ENCODE data around the gene OARD1.

DNA sequence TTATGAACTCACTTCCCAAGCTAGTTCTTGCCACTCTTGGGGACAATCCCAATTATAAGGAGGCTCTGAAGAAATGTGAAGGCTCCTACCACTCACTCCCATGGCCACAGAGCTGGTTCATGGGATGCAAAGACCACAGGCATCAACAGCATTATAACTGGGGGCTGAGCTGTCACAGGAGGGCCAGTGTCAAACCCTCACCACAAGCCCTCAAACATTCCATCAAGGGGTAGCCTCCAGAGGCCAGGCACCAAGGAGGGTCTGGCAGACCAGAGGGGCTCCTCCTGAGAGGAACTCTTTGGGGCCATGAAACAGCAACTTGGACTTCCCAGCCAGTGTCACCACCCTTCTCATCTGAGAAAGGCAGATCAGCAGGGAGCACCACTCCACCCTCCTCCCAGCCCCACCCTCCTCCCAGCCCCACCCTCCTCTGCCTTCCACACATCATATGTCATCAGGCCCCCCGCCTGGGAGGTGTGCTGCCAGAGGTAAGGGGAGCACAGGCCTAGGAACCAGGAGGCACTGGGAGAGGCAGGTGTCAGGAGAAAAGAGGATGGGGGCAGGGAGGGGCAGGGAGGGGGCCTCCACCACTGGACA is 31.1 kb downstream of the OARD1 start:
- TF ChIP-seq, protein P1, sequence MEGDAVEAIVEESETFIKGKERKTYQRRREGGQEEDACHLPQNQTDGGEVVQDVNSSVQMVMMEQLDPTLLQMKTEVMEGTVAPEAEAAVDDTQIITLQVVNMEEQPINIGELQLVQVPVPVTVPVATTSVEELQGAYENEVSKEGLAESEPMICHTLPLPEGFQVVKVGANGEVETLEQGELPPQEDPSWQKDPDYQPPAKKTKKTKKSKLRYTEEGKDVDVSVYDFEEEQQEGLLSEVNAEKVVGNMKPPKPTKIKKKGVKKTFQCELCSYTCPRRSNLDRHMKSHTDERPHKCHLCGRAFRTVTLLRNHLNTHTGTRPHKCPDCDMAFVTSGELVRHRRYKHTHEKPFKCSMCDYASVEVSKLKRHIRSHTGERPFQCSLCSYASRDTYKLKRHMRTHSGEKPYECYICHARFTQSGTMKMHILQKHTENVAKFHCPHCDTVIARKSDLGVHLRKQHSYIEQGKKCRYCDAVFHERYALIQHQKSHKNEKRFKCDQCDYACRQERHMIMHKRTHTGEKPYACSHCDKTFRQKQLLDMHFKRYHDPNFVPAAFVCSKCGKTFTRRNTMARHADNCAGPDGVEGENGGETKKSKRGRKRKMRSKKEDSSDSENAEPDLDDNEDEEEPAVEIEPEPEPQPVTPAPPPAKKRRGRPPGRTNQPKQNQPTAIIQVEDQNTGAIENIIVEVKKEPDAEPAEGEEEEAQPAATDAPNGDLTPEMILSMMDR (IDR thresholded peaks at IDR 0.05): no peak
- no peak for TF ChIP-seq POLR2A (IDR thresholded peaks at IDR 0.05)

Data from breast epithelium (tissue), 3 donors.